ENCODE measurements around the gene MEGF10. TPM values are rescaled to one million over a fixed set of nuclear protein-coding genes. Genes with fewer than 3 reads are reported as not detected.
"Not testable (repeated sequence)": the region's sequence is repeated elsewhere in the genome, so short reads cannot be mapped to it uniquely, and the experiment has no call there.

Gene MEGF10
- total and polyA plus RNA-seq, 7 experiments from 2014 or later, result not detected

DNA sequence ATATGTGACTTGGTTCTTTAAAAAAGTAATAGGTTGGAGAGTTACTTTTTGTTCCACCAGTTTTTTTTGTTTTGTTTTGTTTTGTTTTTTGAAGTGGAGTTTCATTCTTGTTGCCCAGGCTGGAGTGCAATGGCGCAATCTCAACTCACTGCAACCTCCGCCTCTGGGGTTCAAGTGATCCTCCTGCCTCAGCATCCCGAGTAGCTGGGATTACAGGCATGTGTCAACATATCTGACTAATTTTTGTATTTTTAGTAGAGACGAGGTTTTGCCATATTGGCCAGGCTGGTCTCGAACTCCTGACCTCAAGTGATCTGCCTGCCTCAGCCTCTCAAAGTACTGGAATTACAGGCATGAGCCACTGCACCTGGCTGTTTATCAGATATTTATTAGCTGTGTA, 6.3 kb downstream of the MEGF10 start:
- intact Hi-C loops (cut with micrococcal nuclease); H3K9me3 Mint-ChIP-seq; ATAC-seq; H3K27ac ChIP-seq (ENCODE audit: low read depth, low read length); H3K36me3 ChIP-seq (ENCODE audit: control insufficient read depth in 2 of 3, insufficient read depth in 3 of 3, low read length in 3 of 3); H3K36me3 Mint-ChIP-seq; CTCF ChIA-PET; H3K4me1 ChIP-seq (ENCODE audit: control insufficient read depth in 2 of 2, insufficient read depth in 2 of 2, low read length in 2 of 2); DNase-seq; POLR2A ChIA-PET; H3K4me1 Mint-ChIP-seq; H3K4me3 ChIP-seq (ENCODE audit: low read length); H3K27me3 ChIP-seq (ENCODE audit: control insufficient read depth in 2 of 2, insufficient read depth in 2 of 2, low read length in 2 of 2); H3K27ac Mint-ChIP-seq; H3K9me3 ChIP-seq (ENCODE audit: control insufficient read depth in 2 of 3, low read length in 3 of 3); H3K4me3 Mint-ChIP-seq: not testable (repeated sequence)
- H3K27me3 Mint-ChIP-seq, result peaks cover 40 to 56% (median 50%) of the 10 kb centered on the region in 5 donors

DNA sequence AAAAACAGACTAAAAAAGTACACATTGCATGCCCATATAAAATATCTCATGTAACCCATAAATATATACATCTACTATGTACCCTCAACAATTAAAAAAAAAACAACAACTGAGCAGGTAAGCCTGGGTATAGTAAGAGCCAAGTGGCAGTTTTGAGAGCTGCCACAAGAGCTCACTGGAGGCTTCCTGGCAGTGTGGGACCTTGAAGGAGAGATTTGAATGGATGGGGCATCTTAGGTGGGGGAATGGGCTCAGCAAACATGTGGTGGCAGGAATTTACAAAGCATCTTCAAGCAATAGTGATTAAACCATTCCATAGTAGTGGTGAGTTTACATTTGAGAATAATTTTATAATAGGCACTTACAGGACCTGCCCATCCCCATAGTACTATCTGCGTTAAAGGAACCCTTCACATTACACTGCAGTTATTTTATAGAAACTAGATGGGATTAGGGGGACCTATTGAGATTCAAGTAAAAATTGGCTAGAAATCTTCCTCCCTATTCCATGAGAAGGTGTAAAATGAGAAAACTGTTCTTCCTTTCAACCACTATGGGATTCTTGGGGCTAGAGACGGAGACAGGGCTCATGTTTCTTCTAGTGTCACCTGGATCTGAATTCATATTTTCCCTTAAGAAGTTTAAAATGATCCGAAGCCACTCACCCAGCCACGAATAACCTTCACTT, 6.9 kb downstream of the MEGF10 start:
- Mint-ChIP-seq H3K27ac (no peak overlapping the region), H3K4me1 (no peaks in the 10 kb centered on the region), H3K36me3 (no peaks in the 10 kb centered on the region), H3K27me3 (peaks cover 34 to 52% (median 46%) of the 10 kb centered on the region in 5 donors), H3K9me3 (no peaks in the 10 kb centered on the region), H3K4me3 (no peak overlapping the region)
- H3K36me3 ChIP-seq (ENCODE audit: control insufficient read depth in 2 of 3, insufficient read depth in 3 of 3, low read length in 3 of 3), result no peaks in the 10 kb centered on the region
- POLR2A ChIA-PET, result no interaction called here
- CTCF ChIA-PET, result no interaction called here
- ATAC-seq (no peak), DNase-seq (no peak)
- H3K4me1 ChIP-seq (ENCODE audit: control insufficient read depth in 2 of 2, insufficient read depth in 2 of 2, low read length in 2 of 2), result no peaks in the 10 kb centered on the region
- H3K9me3 ChIP-seq (ENCODE audit: control insufficient read depth in 2 of 3, low read length in 3 of 3), result no peaks in the 10 kb centered on the region
- H3K27me3 ChIP-seq (ENCODE audit: control insufficient read depth in 2 of 2, insufficient read depth in 2 of 2, low read length in 2 of 2), result no peaks in the 10 kb centered on the region
- H3K4me3 ChIP-seq (ENCODE audit: low read length), result no peak overlapping the region
- H3K27ac ChIP-seq (ENCODE audit: low read depth, low read length), result no peak overlapping the region
- intact Hi-C loops (cut with micrococcal nuclease), result no loop called here

DNA sequence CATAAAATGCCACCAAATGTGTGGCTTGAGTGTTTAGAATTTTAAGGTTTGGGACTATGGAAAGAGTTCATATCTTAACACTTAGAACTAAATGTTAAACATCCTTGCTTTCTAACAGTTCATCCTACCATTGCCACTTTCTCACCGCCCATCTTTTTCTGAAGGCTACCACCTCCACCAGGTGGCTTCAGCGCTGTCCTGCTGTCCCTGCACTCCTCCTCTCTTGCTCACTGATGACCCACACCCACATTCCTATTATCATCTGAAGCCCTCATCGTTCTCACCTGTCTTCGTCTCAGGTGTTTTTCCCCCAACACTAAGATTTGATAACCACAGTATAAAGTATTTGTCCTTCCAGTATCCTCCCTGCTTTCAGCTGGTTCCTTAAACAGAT, 7.4 kb downstream of the MEGF10 start:
- POLR2A ChIA-PET, result no interaction called here
- ATAC-seq (no peak), DNase-seq (no peak)
- Histone ChIP-seq H3K36me3 (ENCODE audit: control insufficient read depth in 2 of 3, insufficient read depth in 3 of 3, low read length in 3 of 3) (no peaks in the 10 kb centered on the region), H3K27ac (ENCODE audit: low read depth, low read length) (no peak overlapping the region), H3K9me3 (ENCODE audit: control insufficient read depth in 2 of 3, low read length in 3 of 3) (no peaks in the 10 kb centered on the region), H3K27me3 (ENCODE audit: control insufficient read depth in 2 of 2, insufficient read depth in 2 of 2, low read length in 2 of 2) (no peaks in the 10 kb centered on the region), H3K4me3 (ENCODE audit: low read length) (no peak overlapping the region), H3K4me1 (ENCODE audit: control insufficient read depth in 2 of 2, insufficient read depth in 2 of 2, low read length in 2 of 2) (no peaks in the 10 kb centered on the region)
- CTCF ChIA-PET, result no interaction called here
- Mint-ChIP-seq H3K4me3 (no peak overlapping the region), H3K36me3 (no peaks in the 10 kb centered on the region), H3K27me3 (peaks cover 33 to 52% (median 46%) of the 10 kb centered on the region in 5 donors), H3K4me1 (no peaks in the 10 kb centered on the region), H3K27ac (no peak overlapping the region), H3K9me3 (no peaks in the 10 kb centered on the region)
- intact Hi-C loops (cut with micrococcal nuclease), result no loop called here

DNA sequence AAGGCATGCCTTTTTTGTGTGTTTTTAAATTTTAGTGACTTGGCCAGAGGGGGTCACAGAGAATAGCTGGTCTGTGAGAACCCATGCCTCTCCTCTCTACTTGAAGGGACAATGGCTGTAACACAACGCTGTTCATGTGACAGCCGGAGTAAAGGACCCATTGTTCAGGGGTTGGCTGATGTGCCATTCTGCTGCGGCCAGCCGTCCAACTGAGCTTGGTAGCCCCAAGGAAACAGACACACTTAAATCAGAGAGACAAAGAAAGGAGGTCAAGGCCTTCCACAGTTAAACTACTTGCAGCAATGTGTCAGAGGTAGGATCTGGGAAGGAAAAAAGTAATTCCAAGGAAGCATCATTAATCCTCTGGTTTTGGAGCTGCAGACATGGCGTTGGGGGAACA, 8.1 kb downstream of the MEGF10 start:
- ATAC-seq (no peak), DNase-seq (no peak)
- H3K27me3 ChIP-seq (ENCODE audit: control insufficient read depth in 2 of 2, insufficient read depth in 2 of 2, low read length in 2 of 2), result no peaks in the 10 kb centered on the region
- H3K36me3 ChIP-seq (ENCODE audit: control insufficient read depth in 2 of 3, insufficient read depth in 3 of 3, low read length in 3 of 3), result no peaks in the 10 kb centered on the region
- H3K9me3 ChIP-seq (ENCODE audit: control insufficient read depth in 2 of 3, low read length in 3 of 3), result no peaks in the 10 kb centered on the region
- no peaks in the 10 kb centered on the region for H3K4me1 Mint-ChIP-seq
- CTCF ChIA-PET, result interaction anchor here (0.6 kb wide), 1 partner anchor 459 kb away, joined by 3 read pairs; no protein-coding TSS in a partner anchor
- no peak overlapping the region for H3K4me3 ChIP-seq (ENCODE audit: low read length)
- peaks cover 27 to 46% (median 40%) of the 10 kb centered on the region in 5 donors for H3K27me3 Mint-ChIP-seq
- POLR2A ChIA-PET, result no interaction called here
- H3K4me3 Mint-ChIP-seq, result no peak overlapping the region
- no peak overlapping the region for H3K27ac ChIP-seq (ENCODE audit: low read depth, low read length)
- no peak overlapping the region for H3K27ac Mint-ChIP-seq
- H3K4me1 ChIP-seq (ENCODE audit: control insufficient read depth in 2 of 2, insufficient read depth in 2 of 2, low read length in 2 of 2), result no peaks in the 10 kb centered on the region
- H3K36me3 Mint-ChIP-seq, result no peaks in the 10 kb centered on the region
- no peaks in the 10 kb centered on the region for H3K9me3 Mint-ChIP-seq
- intact Hi-C loops (cut with micrococcal nuclease), result no loop called here

GRCh38 chr5:127299678-127300077, 9.1 kb downstream of the MEGF10 start:
- Histone ChIP-seq H3K27ac (ENCODE audit: low read depth, low read length) (no peak overlapping the region), H3K4me3 (ENCODE audit: low read length) (no peak overlapping the region), H3K27me3 (ENCODE audit: control insufficient read depth in 2 of 2, insufficient read depth in 2 of 2, low read length in 2 of 2) (no peaks in the 10 kb centered on the region), H3K36me3 (ENCODE audit: control insufficient read depth in 2 of 3, insufficient read depth in 3 of 3, low read length in 3 of 3) (no peaks in the 10 kb centered on the region), H3K9me3 (ENCODE audit: control insufficient read depth in 2 of 3, low read length in 3 of 3) (no peaks in the 10 kb centered on the region), H3K4me1 (ENCODE audit: control insufficient read depth in 2 of 2, insufficient read depth in 2 of 2, low read length in 2 of 2) (no peaks in the 10 kb centered on the region)
- CTCF ChIA-PET, result no interaction called here
- DNase-seq (no peak), ATAC-seq (no peak)
- Mint-ChIP-seq H3K9me3 (no peaks in the 10 kb centered on the region), H3K4me3 (no peak overlapping the region), H3K36me3 (no peaks in the 10 kb centered on the region), H3K27me3 (peaks cover 22 to 38% (median 32%) of the 10 kb centered on the region in 5 donors), H3K27ac (no peak overlapping the region), H3K4me1 (no peaks in the 10 kb centered on the region)
- intact Hi-C loops (cut with micrococcal nuclease), result no loop called here
- POLR2A ChIA-PET, result no interaction called here

GRCh38 chr5:127302509-127302908, 11.9 kb downstream of the MEGF10 start:
- Mint-ChIP-seq H3K36me3 (no peaks in the 10 kb centered on the region), H3K27ac (no peak overlapping the region), H3K27me3 (peaks cover 12 to 22% (median 15%) of the 10 kb centered on the region in 5 donors), H3K4me1 (no peaks in the 10 kb centered on the region), H3K9me3 (no peaks in the 10 kb centered on the region), H3K4me3 (no peak overlapping the region)
- no peak overlapping the region for H3K27ac ChIP-seq (ENCODE audit: low read depth, low read length)
- intact Hi-C loops (cut with micrococcal nuclease), result no loop called here
- no peaks in the 10 kb centered on the region for H3K27me3 ChIP-seq (ENCODE audit: control insufficient read depth in 2 of 2, insufficient read depth in 2 of 2, low read length in 2 of 2)
- H3K4me3 ChIP-seq (ENCODE audit: low read length), result no peak overlapping the region
- DNase-seq, result no peak
- H3K9me3 ChIP-seq (ENCODE audit: control insufficient read depth in 2 of 3, low read length in 3 of 3), result no peaks in the 10 kb centered on the region
- POLR2A ChIA-PET, result no interaction called here
- no peaks in the 10 kb centered on the region for H3K4me1 ChIP-seq (ENCODE audit: control insufficient read depth in 2 of 2, insufficient read depth in 2 of 2, low read length in 2 of 2)
- H3K36me3 ChIP-seq (ENCODE audit: control insufficient read depth in 2 of 3, insufficient read depth in 3 of 3, low read length in 3 of 3), result no peaks in the 10 kb centered on the region
- no peak for ATAC-seq
- CTCF ChIA-PET, result no interaction called here

- POLR2A ChIA-PET, result no interaction called here
These were observed 12.8 kb downstream of the MEGF10 start for GRCh38 chr5:127303404-127303803.

More at GRCh38 chr5:127303404-127303803, 12.8 kb downstream of the MEGF10 start:
- Mint-ChIP-seq H3K27me3 (peaks cover 7 to 16% (median 15%) of the 10 kb centered on the region in 5 donors), H3K4me1 (no peaks in the 10 kb centered on the region), H3K4me3 (no peak overlapping the region), H3K27ac (no peak overlapping the region), H3K9me3 (no peaks in the 10 kb centered on the region), H3K36me3 (no peaks in the 10 kb centered on the region)
- H3K27me3 ChIP-seq (ENCODE audit: control insufficient read depth in 2 of 2, insufficient read depth in 2 of 2, low read length in 2 of 2), result no peaks in the 10 kb centered on the region
- CTCF ChIA-PET, result no interaction called here
- ATAC-seq, result no peak
- no peak overlapping the region for H3K27ac ChIP-seq (ENCODE audit: low read depth, low read length)
- no peaks in the 10 kb centered on the region for H3K36me3 ChIP-seq (ENCODE audit: control insufficient read depth in 2 of 3, insufficient read depth in 3 of 3, low read length in 3 of 3)
- no peak overlapping the region for H3K4me3 ChIP-seq (ENCODE audit: low read length)
- H3K9me3 ChIP-seq (ENCODE audit: control insufficient read depth in 2 of 3, low read length in 3 of 3), result no peaks in the 10 kb centered on the region
- no peaks in the 10 kb centered on the region for H3K4me1 ChIP-seq (ENCODE audit: control insufficient read depth in 2 of 2, insufficient read depth in 2 of 2, low read length in 2 of 2)
- intact Hi-C loops (cut with micrococcal nuclease), result no loop called here
- no peak for DNase-seq
